ENCODE results near the gene MAST2. TPM values are rescaled to one million over a fixed set of nuclear protein-coding genes. Genes with fewer than 3 reads are reported as not detected.

The MAST2 gene
- total RNA-seq, 1 experiment from 2014 or later = 38.4 TPM

GRCh38 chr1:45880930-45881329 is 77.5 kb downstream of the MAST2 start:
- POLR2A ChIA-PET (ENCODE audit: low non-redundant PET) = no interaction called here
- no peak for DNase-seq (ENCODE audit: low spot score)
- H3K4me1 ChIP-seq (ENCODE audit: insufficient read depth, low read length, poor library complexity, severe bottlenecking) = peaks cover 4% of the 10 kb centered on the region
- no peak for TF ChIP-seq CTCF (conservative IDR thresholded peaks at IDR 0.05; ENCODE audit: low read depth, low read length)
- TF ChIP-seq EZH2 (IDR thresholded peaks at IDR 0.05; ENCODE audit: borderline replicate concordance, low read depth, low read length, poor library complexity, severe bottlenecking) = no peak
- no peaks in the 10 kb centered on the region for H3K36me3 ChIP-seq (ENCODE audit: insufficient read depth, low read length, poor library complexity, severe bottlenecking)
- intact Hi-C loops (cut with micrococcal nuclease; ENCODE audit: unreplicated experiment) = loop anchor here (10.0 kb wide), 3 partner anchors 246 to 526 kb away; partner anchors contain the start of genes CCDC163 and MMACHC
- BruUV-seq (replicated peaks) = no TSS peak
- no peak overlapping the region for H3K4me3 ChIP-seq (ENCODE audit: low read depth, low read length, poor library complexity, severe bottlenecking)
- H3K9me3 ChIP-seq (ENCODE audit: low read depth, low read length, poor library complexity, severe bottlenecking) = no peaks in the 10 kb centered on the region
- no peak overlapping the region for H3K27ac ChIP-seq (ENCODE audit: low read depth, low read length, poor library complexity, severe bottlenecking)
- H3K27me3 ChIP-seq (replicated peaks; ENCODE audit: insufficient read depth, low read depth, low read length, poor library complexity) = no peaks in the 10 kb centered on the region
- CTCF ChIA-PET = no interaction called here

DNA sequence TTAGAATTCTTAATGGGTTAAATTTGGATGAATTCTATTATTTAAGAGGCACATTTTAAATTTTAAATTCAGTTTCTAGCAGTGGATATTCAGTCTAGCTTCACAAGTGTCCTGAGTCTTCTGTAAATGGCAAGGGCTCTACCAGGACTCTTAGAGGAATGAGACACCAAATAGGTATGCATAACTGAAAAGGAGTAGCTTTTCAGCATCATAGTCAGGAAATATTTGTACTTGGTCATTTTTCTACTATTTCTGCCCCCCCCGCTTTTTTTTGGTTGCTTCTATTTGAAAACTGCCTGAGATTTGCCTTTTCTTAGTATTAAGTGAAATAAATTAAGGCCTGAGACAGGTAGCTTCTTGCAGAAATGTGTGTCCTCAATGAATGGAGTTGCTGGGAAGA is 80.2 kb downstream of the MAST2 start:
- BruUV-seq (replicated peaks) = no TSS peak
- ChIA-PET CTCF (interaction anchor here (0.6 kb wide), 2 partner anchors 22 to 221 kb away, joined by 4 to 5 read pairs; no protein-coding TSS in a partner anchor), POLR2A (ENCODE audit: low non-redundant PET) (no interaction called here)
- Histone ChIP-seq H3K4me3 (ENCODE audit: low read depth, low read length, poor library complexity, severe bottlenecking) (no peak overlapping the region), H3K36me3 (ENCODE audit: insufficient read depth, low read length, poor library complexity, severe bottlenecking) (no peaks in the 10 kb centered on the region), H3K9me3 (ENCODE audit: low read depth, low read length, poor library complexity, severe bottlenecking) (no peaks in the 10 kb centered on the region), H3K27ac (ENCODE audit: low read depth, low read length, poor library complexity, severe bottlenecking) (no peak overlapping the region), H3K4me1 (ENCODE audit: insufficient read depth, low read length, poor library complexity, severe bottlenecking) (no peaks in the 10 kb centered on the region), H3K27me3 (replicated peaks; ENCODE audit: insufficient read depth, low read depth, low read length, poor library complexity) (no peaks in the 10 kb centered on the region)
- no peak for DNase-seq (ENCODE audit: low spot score)
- intact Hi-C loops (cut with micrococcal nuclease; ENCODE audit: unreplicated experiment) = loop anchor here (10.0 kb wide), 3 partner anchors 249 to 529 kb away; partner anchors contain the start of genes CCDC163 and MMACHC
- TF ChIP-seq CTCF (conservative IDR thresholded peaks at IDR 0.05; ENCODE audit: low read depth, low read length) = no peak
- TF ChIP-seq EZH2 (IDR thresholded peaks at IDR 0.05; ENCODE audit: borderline replicate concordance, low read depth, low read length, poor library complexity, severe bottlenecking) = no peak

- H3K27ac ChIP-seq (ENCODE audit: low read depth, low read length, poor library complexity, severe bottlenecking) = no peak overlapping the region
- DNase-seq (ENCODE audit: low spot score) = no peak
- no TSS peak for BruUV-seq (replicated peaks)
- ChIA-PET POLR2A (ENCODE audit: low non-redundant PET) (no interaction called here), CTCF (no interaction called here)
- intact Hi-C loops (cut with micrococcal nuclease; ENCODE audit: unreplicated experiment) = loop anchor here (10.0 kb wide), 3 partner anchors 250 to 530 kb away; partner anchors contain the start of genes CCDC163 and MMACHC
- no peaks in the 10 kb centered on the region for H3K4me1 ChIP-seq (ENCODE audit: insufficient read depth, low read length, poor library complexity, severe bottlenecking)
- TF ChIP-seq EZH2 (IDR thresholded peaks at IDR 0.05; ENCODE audit: borderline replicate concordance, low read depth, low read length, poor library complexity, severe bottlenecking) = no peak
- TF ChIP-seq CTCF (conservative IDR thresholded peaks at IDR 0.05; ENCODE audit: low read depth, low read length) = no peak
- no peaks in the 10 kb centered on the region for H3K36me3 ChIP-seq (ENCODE audit: insufficient read depth, low read length, poor library complexity, severe bottlenecking)
- H3K9me3 ChIP-seq (ENCODE audit: low read depth, low read length, poor library complexity, severe bottlenecking) = no peaks in the 10 kb centered on the region
- no peaks in the 10 kb centered on the region for H3K27me3 ChIP-seq (replicated peaks; ENCODE audit: insufficient read depth, low read depth, low read length, poor library complexity)
- no peak overlapping the region for H3K4me3 ChIP-seq (ENCODE audit: low read depth, low read length, poor library complexity, severe bottlenecking)
Observed at GRCh38 chr1:45884700-45885099, 81.3 kb downstream of the MAST2 start.

All from A673 (cell line).